ENCODE data around the gene NEDD4L. TPM values are rescaled to one million over a fixed set of nuclear protein-coding genes. Genes with fewer than 3 reads are reported as not detected.

The NEDD4L gene
- total RNA-seq, 2 experiments from 2014 or later = 11.2 to 13.7 TPM

GRCh38 chr18:58117786-58118403, 73.9 kb downstream of the NEDD4L start:
- no peaks in the 10 kb centered on the region for H3K36me3 ChIP-seq (ENCODE audit: insufficient read depth, low read length)
- no peaks in the 10 kb centered on the region for H3K27me3 ChIP-seq (ENCODE audit: control insufficient read depth in 1 of 2, insufficient read depth in 2 of 2, low read length in 2 of 2)
- CTCF ChIA-PET = no interaction called here
- no peaks in the 10 kb centered on the region for H3K36me3 Mint-ChIP-seq (ENCODE audit: low read depth)
- intact Hi-C loops (cut with DNase I, micrococcal nuclease) = no loop called here
- POLR2A ChIA-PET = interaction anchor here (0.6 kb wide), 1 partner anchor 24 kb away, joined by 3 read pairs; no protein-coding TSS in a partner anchor
- no peak overlapping the region for H3K4me3 Mint-ChIP-seq
- H3K27ac Mint-ChIP-seq = no peak overlapping the region
- H3K9me3 ChIP-seq (ENCODE audit: control insufficient read depth in 1 of 2, insufficient read depth in 1 of 2, low read length in 2 of 2) = peaks cover 0 to 3% of the 10 kb centered on the region in 2 experiments
- H3K4me1 ChIP-seq (ENCODE audit: insufficient read depth, low read length) = no peaks in the 10 kb centered on the region
- H3K4me3 ChIP-seq (ENCODE audit: low read length) = no peak overlapping the region
- ATAC-seq (ENCODE audit: poor library complexity) = no peak
- no peaks in the 10 kb centered on the region for H3K27me3 Mint-ChIP-seq
- H3K27ac ChIP-seq (ENCODE audit: low read depth in 1 of 2, low read length in 2 of 2) = no peak overlapping the region
- DNase-seq = peak in 1 of 14 experiments; percentile 7
- TF ChIP-seq CTCF (IDR thresholded peaks at IDR 0.05) = no peak
- H3K9me3 Mint-ChIP-seq = no peaks in the 10 kb centered on the region
- H3K4me1 Mint-ChIP-seq (ENCODE audit: low read depth) = no peaks in the 10 kb centered on the region

DNA sequence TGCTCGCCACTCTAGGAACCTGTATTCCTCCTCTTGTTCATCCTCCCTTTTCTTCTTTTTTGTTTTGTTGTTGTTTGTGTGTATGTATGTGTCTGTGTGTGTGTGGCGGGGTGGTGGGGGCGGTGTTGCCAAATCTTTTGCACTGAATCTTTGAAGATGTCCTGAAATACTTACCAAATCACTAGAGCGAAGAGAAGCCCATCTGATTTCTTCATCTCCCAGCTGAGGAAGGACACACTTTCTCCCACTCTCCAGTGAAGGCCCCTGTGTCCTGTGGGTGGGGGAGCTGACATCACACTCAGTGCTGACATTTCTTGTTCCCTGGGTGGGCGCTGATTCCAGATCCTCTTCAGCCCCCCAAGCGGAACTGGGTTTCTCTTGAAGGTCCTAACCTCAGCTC, 74.5 kb downstream of the NEDD4L start:
- CTCF ChIA-PET = interaction anchor here (0.8 kb wide), 1 partner anchor 75 kb away, joined by 3 read pairs; the partner anchor contains the start of gene NEDD4L
- no peaks in the 10 kb centered on the region for H3K4me1 ChIP-seq (ENCODE audit: insufficient read depth, low read length)
- no peak overlapping the region for H3K27ac ChIP-seq (ENCODE audit: low read depth in 1 of 2, low read length in 2 of 2)
- H3K9me3 ChIP-seq (ENCODE audit: control insufficient read depth in 1 of 2, insufficient read depth in 1 of 2, low read length in 2 of 2) = peaks cover 0 to 3% of the 10 kb centered on the region in 2 experiments
- POLR2A ChIA-PET = interaction anchor here (0.6 kb wide), 1 partner anchor 25 kb away, joined by 3 read pairs; no protein-coding TSS in a partner anchor
- H3K9me3 Mint-ChIP-seq = no peaks in the 10 kb centered on the region
- intact Hi-C loops (cut with DNase I, micrococcal nuclease) = no loop called here
- no peaks in the 10 kb centered on the region for H3K4me1 Mint-ChIP-seq (ENCODE audit: low read depth)
- no peak for DNase-seq
- no peaks in the 10 kb centered on the region for H3K36me3 Mint-ChIP-seq (ENCODE audit: low read depth)
- no peak overlapping the region for H3K27ac Mint-ChIP-seq
- H3K27me3 ChIP-seq (ENCODE audit: control insufficient read depth in 1 of 2, insufficient read depth in 2 of 2, low read length in 2 of 2) = no peaks in the 10 kb centered on the region
- no peak for ATAC-seq (ENCODE audit: poor library complexity)
- H3K36me3 ChIP-seq (ENCODE audit: insufficient read depth, low read length) = no peaks in the 10 kb centered on the region
- H3K4me3 ChIP-seq (ENCODE audit: low read length) = no peak overlapping the region
- peaks cover 5% of the 10 kb centered on the region for H3K27me3 Mint-ChIP-seq
- no peak for TF ChIP-seq CTCF (IDR thresholded peaks at IDR 0.05)
- no peak overlapping the region for H3K4me3 Mint-ChIP-seq

- intact Hi-C loops (cut with DNase I, micrococcal nuclease) = loop anchor here (2.0 to 10.0 kb wide), 5 partner anchors 163 to 1373 kb away; partner anchors contain the start of gene NARS1 (in 1 of the 2)
Observed at GRCh38 chr18:58119819-58120218, 75.8 kb downstream of the NEDD4L start.

More at GRCh38 chr18:58119819-58120218, 75.8 kb downstream of the NEDD4L start:
- Histone ChIP-seq H3K4me1 (ENCODE audit: insufficient read depth, low read length) (peaks cover 2% of the 10 kb centered on the region), H3K9me3 (ENCODE audit: control insufficient read depth in 1 of 2, insufficient read depth in 1 of 2, low read length in 2 of 2) (no peaks in the 10 kb centered on the region), H3K27ac (ENCODE audit: low read depth in 1 of 2, low read length in 2 of 2) (no peak overlapping the region), H3K4me3 (ENCODE audit: low read length) (no peak overlapping the region), H3K36me3 (ENCODE audit: insufficient read depth, low read length) (no peaks in the 10 kb centered on the region), H3K27me3 (ENCODE audit: control insufficient read depth in 1 of 2, insufficient read depth in 2 of 2, low read length in 2 of 2) (no peaks in the 10 kb centered on the region)
- H3K4me3 Mint-ChIP-seq = no peak overlapping the region
- no peaks in the 10 kb centered on the region for H3K4me1 Mint-ChIP-seq (ENCODE audit: low read depth)
- peaks cover 5% of the 10 kb centered on the region for H3K27me3 Mint-ChIP-seq
- no peaks in the 10 kb centered on the region for H3K9me3 Mint-ChIP-seq
- H3K27ac Mint-ChIP-seq = no peak overlapping the region
- POLR2A ChIA-PET = no interaction called here
- no peaks in the 10 kb centered on the region for H3K36me3 Mint-ChIP-seq (ENCODE audit: low read depth)
- TF ChIP-seq CTCF (IDR thresholded peaks at IDR 0.05) = no peak
- ATAC-seq (ENCODE audit: poor library complexity) = no peak
- CTCF ChIA-PET = no interaction called here
- no peak for DNase-seq

All from CD4-positive, alpha-beta T cell (primary cell).